ENCODE data around the gene HELB.

The HELB gene

GRCh38 chr12:66367015-66367667 is 64.8 kb downstream of the HELB start:
- DNase-seq, result no peak

GRCh38 chr12:66371982-66372381 is 69.7 kb downstream of the HELB start:
- no peak for DNase-seq

- no peak for DNase-seq
Observed at GRCh38 chr12:66375560-66375959, 73.3 kb downstream of the HELB start.

GRCh38 chr12:66379616-66380015 is 77.3 kb downstream of the HELB start:
- no peak for DNase-seq

GRCh38 chr12:66380769-66381535 is 78.7 kb downstream of the HELB start:
- DNase-seq, result no peak

- no peak for DNase-seq
Observed at GRCh38 chr12:66387117-66387516, 84.8 kb downstream of the HELB start.

All from amniotic stem cell (primary cell).